RWPE2 (cell line): ENCODE results near the gene TBC1D20.
"Not testable (repeated sequence)": the region's sequence is repeated elsewhere in the genome, so short reads cannot be mapped to it uniquely, and the experiment has no call there.

Source experiments
- ATAC-seq: fragments of 200-7000 bp; cut with Tn5 transposase; 3 replicates; pipeline ENCODE4 v1.9.1; 2021; ENCODE audit warnings: low read depth
- DNase-seq: peaks from one replicate; pipeline ENCODE4 v3.0.0-alpha.2; 2020; ENCODE audit warnings: low spot score
- H3K27ac ChIP-seq: fragments of 450-650 bp; 2 replicates; pipeline ENCODE4 v1.5.1; 2017; ENCODE audit warnings: mild to moderate bottlenecking; ENCODE audit not compliant: poor library complexity, severe bottlenecking
- H3K27me3 ChIP-seq: fragments of 250-450 bp; sonication (Bioruptor Pico); 2 replicates; pipeline ENCODE4 v1.5.1; 2021; ENCODE audit warnings: mild to moderate bottlenecking, moderate library complexity; ENCODE audit not compliant: insufficient read depth, poor library complexity, severe bottlenecking
- H3K36me3 ChIP-seq: fragments of 250-450 bp; sonication (Bioruptor Pico); 2 replicates; pipeline ENCODE4 v1.5.1; 2020; ENCODE audit warnings: low read depth, mild to moderate bottlenecking, moderate library complexity
- H3K4me1 ChIP-seq: fragments of 250-450 bp; sonication (Bioruptor Pico); 2 replicates; pipeline ENCODE4 v1.5.1; 2021; ENCODE audit warnings: mild to moderate bottlenecking, moderate library complexity; ENCODE audit not compliant: insufficient read depth, poor library complexity, severe bottlenecking
- H3K4me3 ChIP-seq: fragments of 250-450 bp; sonication (Bioruptor Pico); 2 replicates; pipeline ENCODE4 v1.5.1; 2021; ENCODE audit warnings: mild to moderate bottlenecking, moderate library complexity; ENCODE audit not compliant: severe bottlenecking
- H3K9me3 ChIP-seq: fragments of 250-450 bp; sonication (Bioruptor Pico); 2 replicates; pipeline ENCODE4 v1.5.1; 2021; ENCODE audit warnings: mild to moderate bottlenecking, moderate library complexity; ENCODE audit not compliant: severe bottlenecking
- TF ChIP-seq, protein P1 (sequence below): fragments of 450-650 bp; IDR thresholded peaks from one replicate; pipeline ENCODE4 v1.5.1; 2017; ENCODE audit warnings: mild to moderate bottlenecking, moderate library complexity; ENCODE audit not compliant: poor library complexity, severe bottlenecking

TBC1D20 gene

DNA sequence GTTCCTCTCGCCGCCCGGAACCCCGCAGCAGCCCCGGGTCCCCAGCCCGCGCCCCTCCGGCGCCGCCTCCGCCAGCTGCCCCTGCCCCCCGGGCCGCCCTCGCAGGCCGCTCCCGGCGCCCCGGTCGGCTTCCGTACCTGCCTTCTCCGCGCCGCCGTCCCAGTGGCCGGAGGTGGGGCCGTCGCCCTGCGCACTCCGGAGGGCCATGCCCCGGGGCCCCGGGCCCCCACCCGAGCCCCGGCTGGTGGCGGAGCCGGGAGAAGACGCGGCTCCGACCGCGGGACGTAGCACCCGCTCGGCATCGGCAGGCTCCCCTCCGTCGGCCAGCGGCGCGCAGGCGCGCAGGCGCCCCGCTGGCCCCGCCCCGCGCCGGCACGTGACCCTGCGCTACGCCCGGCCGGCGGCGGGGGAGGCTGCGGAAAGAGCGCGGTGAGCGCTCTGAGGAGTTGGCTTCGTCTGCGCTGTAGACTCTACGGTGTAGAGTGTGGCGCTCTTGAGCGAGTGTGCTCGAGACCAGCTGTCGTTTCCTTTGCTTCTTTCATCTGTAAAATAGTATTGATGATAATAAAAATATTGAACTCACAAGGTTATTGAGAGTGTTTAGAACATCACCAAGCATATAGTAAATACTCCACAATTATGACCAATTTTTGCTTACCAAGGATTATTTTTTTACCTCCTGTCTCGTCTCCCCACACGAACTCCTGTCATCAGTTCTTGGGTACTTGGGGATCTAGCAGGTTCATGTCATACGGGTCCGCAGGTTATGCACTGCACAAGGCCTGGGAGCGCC is at the start of gene TBC1D20:
Gene TBC1D20 (minus strand): TSS at position 335 of the 793 bp plus-strand sequence. CDS start 128 bp downstream, at position 207.
- H3K9me3 ChIP-seq: no peaks in the 10 kb centered on the region
- no peaks in the 10 kb centered on the region for H3K27me3 ChIP-seq
- peaks cover 10% of the 10 kb centered on the region for H3K4me1 ChIP-seq
- peaks cover 29% of the 10 kb centered on the region for H3K36me3 ChIP-seq
- TF ChIP-seq, protein P1, sequence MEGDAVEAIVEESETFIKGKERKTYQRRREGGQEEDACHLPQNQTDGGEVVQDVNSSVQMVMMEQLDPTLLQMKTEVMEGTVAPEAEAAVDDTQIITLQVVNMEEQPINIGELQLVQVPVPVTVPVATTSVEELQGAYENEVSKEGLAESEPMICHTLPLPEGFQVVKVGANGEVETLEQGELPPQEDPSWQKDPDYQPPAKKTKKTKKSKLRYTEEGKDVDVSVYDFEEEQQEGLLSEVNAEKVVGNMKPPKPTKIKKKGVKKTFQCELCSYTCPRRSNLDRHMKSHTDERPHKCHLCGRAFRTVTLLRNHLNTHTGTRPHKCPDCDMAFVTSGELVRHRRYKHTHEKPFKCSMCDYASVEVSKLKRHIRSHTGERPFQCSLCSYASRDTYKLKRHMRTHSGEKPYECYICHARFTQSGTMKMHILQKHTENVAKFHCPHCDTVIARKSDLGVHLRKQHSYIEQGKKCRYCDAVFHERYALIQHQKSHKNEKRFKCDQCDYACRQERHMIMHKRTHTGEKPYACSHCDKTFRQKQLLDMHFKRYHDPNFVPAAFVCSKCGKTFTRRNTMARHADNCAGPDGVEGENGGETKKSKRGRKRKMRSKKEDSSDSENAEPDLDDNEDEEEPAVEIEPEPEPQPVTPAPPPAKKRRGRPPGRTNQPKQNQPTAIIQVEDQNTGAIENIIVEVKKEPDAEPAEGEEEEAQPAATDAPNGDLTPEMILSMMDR: peak; percentile 42
- ATAC-seq (peak; percentile 92), DNase-seq (peak; percentile 76)
- peak within 1 kb of the TSS; percentile 95 for H3K4me3 ChIP-seq
- peak within 1 kb of the TSS; percentile 56 for H3K27ac ChIP-seq

DNA sequence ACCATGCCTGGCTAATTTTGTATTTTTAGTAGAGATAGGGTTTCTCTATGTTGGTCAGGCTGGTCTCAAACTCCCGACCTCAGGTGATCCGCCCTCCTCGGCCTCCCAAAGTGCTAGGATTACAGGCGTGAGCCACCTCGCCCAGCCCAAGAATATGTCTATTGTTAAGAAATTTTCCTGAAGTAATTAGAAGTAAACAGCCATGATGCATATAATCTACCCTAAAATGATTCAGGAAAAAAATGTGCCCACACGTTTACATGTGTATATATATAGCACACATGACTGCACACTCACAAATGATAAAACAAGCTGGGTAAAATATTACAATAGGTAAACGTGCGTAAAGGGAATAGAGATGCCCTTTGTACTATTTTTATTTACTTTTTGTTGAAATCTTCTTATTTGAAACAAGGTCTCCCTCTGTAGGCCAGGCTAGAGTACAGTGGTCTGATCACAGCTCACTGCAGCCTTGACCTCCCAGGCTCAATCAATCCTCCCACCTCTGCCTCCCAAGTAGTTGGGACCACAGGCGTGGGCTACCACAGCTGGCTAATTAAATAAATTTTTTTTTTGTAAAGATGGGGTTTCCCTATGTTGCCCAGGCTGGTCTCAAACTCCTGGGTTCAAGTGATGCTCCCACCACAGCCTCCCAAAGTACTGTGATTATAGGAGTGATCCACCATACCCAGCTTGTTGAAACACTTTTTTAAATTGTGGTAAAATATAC is 48.2 kb upstream of the TBC1D20 start:
- not testable (repeated sequence) for H3K27ac ChIP-seq, H3K4me1 ChIP-seq, DNase-seq, H3K27me3 ChIP-seq, H3K9me3 ChIP-seq, ATAC-seq, H3K4me3 ChIP-seq
- peaks cover 48% of the 10 kb centered on the region for H3K36me3 ChIP-seq

DNA sequence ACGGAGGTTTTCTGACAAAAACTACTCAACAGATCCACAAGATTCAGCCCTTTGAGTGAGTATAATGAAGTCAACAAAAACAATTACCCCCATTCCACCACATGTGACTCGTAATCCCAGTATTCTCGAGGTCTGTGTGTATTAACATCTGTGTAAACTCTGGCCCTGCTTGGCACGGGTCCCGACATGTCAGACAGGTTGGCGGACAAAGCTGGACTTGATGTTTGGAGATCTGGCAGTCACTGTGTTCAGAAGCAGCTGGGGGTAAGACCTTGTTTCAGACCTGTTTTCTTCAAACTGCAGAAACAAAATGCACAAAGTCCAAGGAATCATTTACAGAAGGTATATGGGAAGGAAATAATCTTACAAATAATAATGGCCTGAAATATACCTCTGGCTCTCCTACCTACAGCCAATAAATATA is 46.0 kb upstream of the TBC1D20 start:
- H3K27ac ChIP-seq: peak overlapping the region; percentile 2
- H3K4me3 ChIP-seq, DNase-seq, H3K4me1 ChIP-seq, H3K9me3 ChIP-seq, H3K27me3 ChIP-seq: not testable (repeated sequence)
- peaks cover 56% of the 10 kb centered on the region for H3K36me3 ChIP-seq
- ATAC-seq: peak; percentile 76

DNA sequence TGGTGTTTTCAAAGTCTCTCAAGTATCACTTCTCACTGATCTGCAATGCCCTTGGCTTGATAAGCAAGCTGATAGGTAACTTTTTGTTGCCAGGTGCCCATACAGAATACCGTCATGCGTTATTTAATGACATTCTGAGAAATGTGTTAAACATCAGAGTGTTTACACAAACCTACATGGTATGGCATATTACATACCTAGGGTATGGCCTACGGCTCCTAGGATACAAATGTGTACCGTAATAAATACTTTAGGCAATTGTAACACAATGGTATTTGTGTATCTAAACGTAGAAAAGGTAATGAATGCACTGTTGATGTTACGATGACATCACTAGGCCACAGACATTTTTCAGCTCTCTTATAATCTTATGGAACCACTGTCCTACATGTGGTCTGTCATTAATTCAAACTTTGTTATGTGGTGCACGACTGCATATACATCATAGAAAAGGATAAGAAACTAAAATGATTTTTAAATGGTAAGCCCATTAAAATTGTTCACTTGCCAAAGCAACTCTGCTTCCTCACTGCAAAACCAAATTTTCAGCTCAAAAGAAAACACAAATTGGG is 45.5 kb upstream of the TBC1D20 start:
- Histone ChIP-seq H3K27ac (no peak overlapping the region), H3K27me3 (no peaks in the 10 kb centered on the region), H3K4me3 (no peak overlapping the region), H3K36me3 (peaks cover 62% of the 10 kb centered on the region), H3K4me1 (peaks cover 8% of the 10 kb centered on the region), H3K9me3 (no peaks in the 10 kb centered on the region)
- DNase-seq: no peak
- ATAC-seq: no peak
- TF ChIP-seq, protein P1: no peak

GRCh38 chr20:507006-507758 is 44.8 kb upstream of the TBC1D20 start:
- no peaks in the 10 kb centered on the region for H3K27me3 ChIP-seq
- ATAC-seq (no peak), DNase-seq (no peak)
- no peak overlapping the region for H3K27ac ChIP-seq
- peaks cover 68% of the 10 kb centered on the region for H3K36me3 ChIP-seq
- H3K9me3 ChIP-seq: no peaks in the 10 kb centered on the region
- peaks cover 8% of the 10 kb centered on the region for H3K4me1 ChIP-seq
- H3K4me3 ChIP-seq: no peak overlapping the region
- TF ChIP-seq, protein P1: no peak
